Neural progenitor cell (in vitro differentiated cells): ENCODE results near the gene PKNOX2.

Experiments used
- CTCF ChIP-seq: fragments of 200-600 bp; sonication (generic); IDR thresholded peaks from 2 replicates; pipeline ENCODE4 v1.5.1; 2017; ENCODE audit warnings: antibody characterized with exemption, mild to moderate bottlenecking
- EZH2 ChIP-seq: fragments of 200-600 bp; sonication (generic); IDR thresholded peaks from 2 replicates; pipeline ENCODE4 v1.6.1; 2017; ENCODE audit warnings: antibody characterized with exemption, mild to moderate bottlenecking, moderate library complexity

GRCh38 chr11:125382822-125383221, 218.3 kb downstream of the PKNOX2 start:
- TF ChIP-seq CTCF, result no peak
- no peak for TF ChIP-seq EZH2
